Endothelial cell (in vitro differentiated cells): ENCODE data around the gene NAV3. TPM values are rescaled to one million over a fixed set of nuclear protein-coding genes. Genes with fewer than 3 reads are reported as not detected.

Experiments
- DNase-seq: peaks from one replicate; pipeline ENCODE4 v3.0.0; 2021; ENCODE audit warnings: low spot score
- H3K27ac Mint-ChIP-seq: one replicate; pipeline ENCODE4 v1.8.0; 2021; ENCODE audit warnings: mixed read lengths, inconsistent platforms; ENCODE audit not compliant: unreplicated experiment
- H3K27me3 Mint-ChIP-seq: one replicate; pipeline ENCODE4 v1.8.0; 2021; ENCODE audit warnings: mild to moderate bottlenecking, moderate library complexity, mixed read lengths, inconsistent platforms; ENCODE audit not compliant: unreplicated experiment
- H3K36me3 Mint-ChIP-seq: one replicate; pipeline ENCODE4 v1.8.0; 2021; ENCODE audit warnings: mild to moderate bottlenecking, low read depth, mixed read lengths, inconsistent platforms; ENCODE audit not compliant: unreplicated experiment
- H3K4me1 Mint-ChIP-seq: one replicate; pipeline ENCODE4 v1.8.0; 2021; ENCODE audit warnings: mild to moderate bottlenecking, mixed read lengths, inconsistent platforms; ENCODE audit not compliant: unreplicated experiment
- H3K4me3 Mint-ChIP-seq: one replicate; pipeline ENCODE4 v1.8.0; 2021; ENCODE audit warnings: mild to moderate bottlenecking, mixed read lengths, inconsistent platforms; ENCODE audit not compliant: unreplicated experiment
- H3K9me3 Mint-ChIP-seq: one replicate; pipeline ENCODE4 v1.8.0; 2021; ENCODE audit warnings: mixed read lengths, inconsistent platforms; ENCODE audit not compliant: unreplicated experiment
- total RNA-seq: library from RNA; stranded (reverse); fragmentation: NEBNext Ultra II Directional; extraction: Animal tissue kit (Norgen Biotek cat#: 25700); gene quantifications from one replicate; pipeline ENCODE4 v1.2.1, GENCODE V29; 2021; ENCODE audit not compliant: unreplicated experiment
- TF ChIP-seq, protein P1 (sequence below): fragments of 200-600 bp; sonication (generic); IDR thresholded peaks from one replicate; pipeline ENCODE4 v1.5.0; 2021; ENCODE audit warnings: antibody characterized with exemption; ENCODE audit not compliant: unreplicated experiment

NAV3 gene
- total RNA-seq, 1 donor from 2014 or later = 20.3 TPM

DNA sequence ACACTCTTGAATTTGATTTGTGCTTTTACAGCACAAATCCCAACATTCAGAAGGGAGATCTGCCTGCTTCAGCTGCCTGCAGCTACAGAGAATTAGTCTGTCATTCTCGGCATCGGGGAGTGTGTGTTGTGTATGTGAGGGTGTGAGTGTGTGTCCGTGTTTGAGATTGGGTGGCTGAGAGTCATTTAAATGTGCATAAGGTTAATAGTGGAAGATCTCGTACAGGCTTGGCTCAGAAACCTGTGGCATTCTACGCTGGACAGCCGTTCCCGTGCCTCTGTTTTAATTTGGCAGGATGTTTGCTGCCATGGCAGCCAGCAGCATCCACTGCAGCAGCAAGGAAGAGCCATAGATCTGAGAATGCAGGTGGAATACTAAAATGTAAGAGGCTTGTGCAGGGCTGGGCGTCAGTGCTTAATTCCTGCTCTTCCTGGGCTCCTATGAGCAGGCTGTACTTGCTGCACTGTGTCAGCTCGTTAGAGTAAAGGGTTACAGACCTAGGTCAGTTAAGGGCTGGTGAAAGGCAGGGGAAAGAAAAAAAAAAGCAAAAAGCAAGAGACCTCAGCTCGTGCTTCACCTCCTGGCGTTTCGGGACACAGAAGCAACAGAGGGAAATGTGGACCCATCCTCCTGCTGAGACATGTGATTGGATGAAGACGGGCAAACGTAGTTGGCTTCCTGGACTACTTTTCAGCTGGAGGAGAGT lies 205.4 kb downstream of the NAV3 start:
- peak; percentile 15 for DNase-seq
- TF ChIP-seq, protein P1, sequence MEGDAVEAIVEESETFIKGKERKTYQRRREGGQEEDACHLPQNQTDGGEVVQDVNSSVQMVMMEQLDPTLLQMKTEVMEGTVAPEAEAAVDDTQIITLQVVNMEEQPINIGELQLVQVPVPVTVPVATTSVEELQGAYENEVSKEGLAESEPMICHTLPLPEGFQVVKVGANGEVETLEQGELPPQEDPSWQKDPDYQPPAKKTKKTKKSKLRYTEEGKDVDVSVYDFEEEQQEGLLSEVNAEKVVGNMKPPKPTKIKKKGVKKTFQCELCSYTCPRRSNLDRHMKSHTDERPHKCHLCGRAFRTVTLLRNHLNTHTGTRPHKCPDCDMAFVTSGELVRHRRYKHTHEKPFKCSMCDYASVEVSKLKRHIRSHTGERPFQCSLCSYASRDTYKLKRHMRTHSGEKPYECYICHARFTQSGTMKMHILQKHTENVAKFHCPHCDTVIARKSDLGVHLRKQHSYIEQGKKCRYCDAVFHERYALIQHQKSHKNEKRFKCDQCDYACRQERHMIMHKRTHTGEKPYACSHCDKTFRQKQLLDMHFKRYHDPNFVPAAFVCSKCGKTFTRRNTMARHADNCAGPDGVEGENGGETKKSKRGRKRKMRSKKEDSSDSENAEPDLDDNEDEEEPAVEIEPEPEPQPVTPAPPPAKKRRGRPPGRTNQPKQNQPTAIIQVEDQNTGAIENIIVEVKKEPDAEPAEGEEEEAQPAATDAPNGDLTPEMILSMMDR = no peak
- peaks cover 1% of the 10 kb centered on the region for H3K27me3 Mint-ChIP-seq
- H3K4me1 Mint-ChIP-seq = no peaks in the 10 kb centered on the region
- peak overlapping the region; percentile 46 for H3K27ac Mint-ChIP-seq
- no peaks in the 10 kb centered on the region for H3K9me3 Mint-ChIP-seq
- H3K36me3 Mint-ChIP-seq = no peaks in the 10 kb centered on the region
- no peak overlapping the region for H3K4me3 Mint-ChIP-seq

DNA sequence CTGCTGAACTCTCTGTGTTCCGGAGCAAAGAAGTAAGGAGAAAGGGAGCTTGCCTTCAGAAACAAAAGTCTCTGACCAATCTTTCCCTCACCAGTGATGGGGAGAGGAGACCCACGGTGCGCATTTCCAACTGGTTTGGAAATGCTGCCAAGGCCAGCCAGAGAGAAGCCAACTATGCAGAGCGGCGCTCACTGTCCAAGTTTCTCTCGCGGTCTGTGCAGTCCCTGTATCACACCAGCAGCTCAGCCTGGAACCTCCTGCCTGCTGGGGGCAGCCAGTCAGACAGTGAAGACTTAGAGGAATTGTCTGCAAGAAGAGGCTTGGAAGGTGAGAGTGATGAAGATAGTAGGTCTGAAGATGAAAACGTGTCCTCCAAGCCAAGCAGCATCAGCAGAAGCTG lies 206.2 kb downstream of the NAV3 start:
- no peaks in the 10 kb centered on the region for H3K4me1 Mint-ChIP-seq
- H3K27me3 Mint-ChIP-seq = peaks cover 1% of the 10 kb centered on the region
- H3K9me3 Mint-ChIP-seq = no peaks in the 10 kb centered on the region
- no peak for DNase-seq
- no peak overlapping the region for H3K4me3 Mint-ChIP-seq
- TF ChIP-seq, protein P1 = no peak
- no peaks in the 10 kb centered on the region for H3K36me3 Mint-ChIP-seq
- H3K27ac Mint-ChIP-seq = no peak overlapping the region

DNA sequence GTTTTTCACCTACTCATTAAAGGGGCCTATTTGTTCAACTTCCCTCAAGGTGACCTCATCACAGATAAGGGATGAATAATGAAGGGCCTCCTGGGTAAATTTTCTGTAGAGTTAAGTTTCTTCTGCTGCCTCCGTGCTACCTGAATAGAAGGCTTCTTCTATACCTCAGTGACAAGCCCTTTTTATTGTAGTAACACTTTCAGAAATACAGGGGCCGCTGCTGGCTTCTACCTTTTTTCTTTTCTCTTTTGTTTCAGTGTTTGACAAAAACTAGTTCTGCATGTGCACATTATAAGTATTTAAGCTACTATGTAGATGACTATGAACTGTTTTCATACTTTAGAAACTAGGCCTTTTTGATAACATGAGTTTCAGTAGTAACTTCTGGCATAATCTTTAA lies 207.0 kb downstream of the NAV3 start:
- Mint-ChIP-seq H3K27me3 (peaks cover 1% of the 10 kb centered on the region), H3K9me3 (no peaks in the 10 kb centered on the region), H3K27ac (no peak overlapping the region), H3K4me1 (no peaks in the 10 kb centered on the region), H3K4me3 (no peak overlapping the region), H3K36me3 (no peaks in the 10 kb centered on the region)
- DNase-seq = no peak
- TF ChIP-seq, protein P1 = no peak

DNA sequence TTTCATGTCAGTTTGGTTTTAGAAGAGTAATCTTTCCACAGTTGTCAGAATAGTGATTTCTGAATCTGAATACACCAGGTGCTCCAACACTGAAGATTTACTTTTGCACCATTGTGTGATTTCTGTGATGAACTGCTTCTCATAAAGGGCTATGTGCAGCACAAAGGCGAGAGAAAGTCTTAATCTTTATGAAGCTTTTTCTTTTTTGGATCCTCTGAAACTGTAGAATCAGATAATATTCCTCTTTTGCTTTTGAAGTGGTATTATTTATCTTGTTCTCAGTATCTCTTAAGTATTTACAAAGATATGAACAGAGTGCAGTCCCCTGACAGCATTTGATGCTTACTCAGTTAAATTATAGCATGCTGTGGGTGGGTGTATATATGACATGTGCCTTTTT lies 207.8 kb downstream of the NAV3 start:
- Mint-ChIP-seq H3K4me1 (no peaks in the 10 kb centered on the region), H3K36me3 (no peaks in the 10 kb centered on the region), H3K9me3 (no peaks in the 10 kb centered on the region), H3K27ac (no peak overlapping the region), H3K4me3 (no peak overlapping the region), H3K27me3 (peaks cover 1% of the 10 kb centered on the region)
- TF ChIP-seq, protein P1 = no peak
- no peak for DNase-seq

DNA sequence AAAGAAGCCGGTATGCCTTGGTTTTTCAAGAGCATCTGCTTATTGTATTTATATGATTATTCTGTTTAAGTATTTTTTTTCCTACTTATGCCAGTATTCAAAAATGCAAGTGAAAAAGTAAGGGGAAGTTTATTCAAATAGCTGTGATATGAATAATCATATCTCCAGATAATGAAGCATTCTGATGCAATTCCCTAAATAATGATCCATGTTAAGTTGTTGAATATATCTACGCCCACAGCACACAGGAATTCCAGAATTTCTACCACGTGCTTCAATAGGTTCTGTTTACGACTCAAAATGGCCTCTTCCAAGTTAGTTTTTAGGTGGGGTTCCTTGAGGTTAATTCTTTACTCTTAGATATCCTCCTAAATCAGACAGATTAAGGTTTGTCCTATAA lies 208.3 kb downstream of the NAV3 start:
- DNase-seq = no peak
- TF ChIP-seq, protein P1 = no peak
- Mint-ChIP-seq H3K4me3 (no peak overlapping the region), H3K27ac (no peak overlapping the region), H3K36me3 (no peaks in the 10 kb centered on the region), H3K27me3 (peaks cover 1% of the 10 kb centered on the region), H3K9me3 (no peaks in the 10 kb centered on the region), H3K4me1 (no peaks in the 10 kb centered on the region)
